Measurements from ENCODE around the gene SPA17. TPM values are rescaled to one million over a fixed set of nuclear protein-coding genes. Genes with fewer than 3 reads are reported as not detected.

Gene SPA17
- total and polyA plus RNA-seq, 2 of the 4 experiments (the other 2 are of a cell fraction), result 9.9 to 10.6 TPM

DNA sequence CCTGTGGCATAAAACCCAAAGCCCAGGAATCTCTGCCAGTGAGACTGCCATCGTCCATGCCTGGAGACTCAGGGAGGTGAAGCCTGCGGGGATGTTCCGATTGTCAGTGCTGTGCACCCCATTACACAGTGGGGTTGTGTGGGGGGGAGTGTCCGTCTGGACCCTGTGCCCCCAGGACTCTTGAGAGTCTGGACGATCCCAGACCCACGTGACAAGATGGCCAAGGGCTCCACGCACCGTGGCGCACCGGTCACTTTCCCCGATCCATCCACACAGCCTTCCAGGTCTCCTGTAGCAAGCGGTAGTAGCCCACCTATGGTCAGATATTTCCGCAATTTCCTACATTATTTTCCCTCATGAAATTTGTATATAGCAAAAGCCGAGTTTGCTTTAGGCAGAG, 45.1 kb downstream of the SPA17 start:
- H3K56ac ChIP-seq (ENCODE audit: extremely low read depth, insufficient read depth, low read length), result no peak overlapping the region
- H3K9me1 ChIP-seq (ENCODE audit: insufficient read depth, low read length), result no peaks in the 10 kb centered on the region
- peaks cover 3% of the 10 kb centered on the region for H3K4me1 ChIP-seq (ENCODE audit: control insufficient read depth, insufficient read depth, low read length)
- no peak for ATAC-seq (ENCODE audit: low read depth)
- no peaks in the 10 kb centered on the region for H3K36me3 ChIP-seq (ENCODE audit: control insufficient read depth, insufficient read depth, low read length)
- WGBS, 2 experiments (ENCODE audit: extremely low coverage in 2 of 2, insufficient read length in 1 of 2), result 0% methylated on average over 1 of the region's 14 CpGs; no CpG with 5 or more reads in 1 of the 2 experiments
- H2BK15ac ChIP-seq (ENCODE audit: low read depth, low read length), result no peak overlapping the region
- no peak overlapping the region for H2AK5ac ChIP-seq (ENCODE audit: low read depth, low read length)
- peak overlapping the region; percentile 61 for H2AFZ ChIP-seq (replicated peaks; ENCODE audit: low read length, poor library complexity)
- BruUV-seq (replicated peaks), result no TSS peak
- no peak overlapping the region for H2AK9ac ChIP-seq (replicated peaks; ENCODE audit: low read depth, low read length, poor library complexity)
- H4K8ac ChIP-seq (ENCODE audit: low read depth in 2 of 2, low read length in 2 of 2), result no peak overlapping the region
- H3K27me3 ChIP-seq (ENCODE audit: control insufficient read depth, insufficient read depth, low read length), result peaks cover 35% of the 10 kb centered on the region
- no peak overlapping the region for H3K4me3 ChIP-seq (ENCODE audit: insufficient read depth, low read depth, low read length)
- H3K23ac ChIP-seq (ENCODE audit: low read depth, low read length), result no peak overlapping the region
- no peak overlapping the region for H2BK5ac ChIP-seq (ENCODE audit: low read depth, low read length, poor library complexity, severe bottlenecking)
- H2BK120ac ChIP-seq (ENCODE audit: low read depth, low read length), result no peak overlapping the region
- no peak for DNase-seq
- no peak overlapping the region for H3K18ac ChIP-seq (ENCODE audit: low read depth, low read length)
- H4K20me1 ChIP-seq (ENCODE audit: insufficient read depth, low read length), result no peaks in the 10 kb centered on the region
- no peak overlapping the region for H3K14ac ChIP-seq (replicated peaks; ENCODE audit: low read depth, low read length)
- H2BK20ac ChIP-seq (ENCODE audit: low read depth, low read length), result no peak overlapping the region
- no peak overlapping the region for H3K9ac ChIP-seq (ENCODE audit: low read depth, low read length)
- H3K4me2 ChIP-seq (ENCODE audit: low read depth, low read length), result peak overlapping the region; percentile 33; the same call in 1 of the 2 replicates
- CTCF ChIA-PET, result no interaction called here
- H4K91ac ChIP-seq (ENCODE audit: insufficient read depth, low read depth, low read length), result no peak overlapping the region
- POLR2A ChIA-PET (ENCODE audit: unreplicated experiment), result no interaction called here
- TF ChIP-seq, protein P1, sequence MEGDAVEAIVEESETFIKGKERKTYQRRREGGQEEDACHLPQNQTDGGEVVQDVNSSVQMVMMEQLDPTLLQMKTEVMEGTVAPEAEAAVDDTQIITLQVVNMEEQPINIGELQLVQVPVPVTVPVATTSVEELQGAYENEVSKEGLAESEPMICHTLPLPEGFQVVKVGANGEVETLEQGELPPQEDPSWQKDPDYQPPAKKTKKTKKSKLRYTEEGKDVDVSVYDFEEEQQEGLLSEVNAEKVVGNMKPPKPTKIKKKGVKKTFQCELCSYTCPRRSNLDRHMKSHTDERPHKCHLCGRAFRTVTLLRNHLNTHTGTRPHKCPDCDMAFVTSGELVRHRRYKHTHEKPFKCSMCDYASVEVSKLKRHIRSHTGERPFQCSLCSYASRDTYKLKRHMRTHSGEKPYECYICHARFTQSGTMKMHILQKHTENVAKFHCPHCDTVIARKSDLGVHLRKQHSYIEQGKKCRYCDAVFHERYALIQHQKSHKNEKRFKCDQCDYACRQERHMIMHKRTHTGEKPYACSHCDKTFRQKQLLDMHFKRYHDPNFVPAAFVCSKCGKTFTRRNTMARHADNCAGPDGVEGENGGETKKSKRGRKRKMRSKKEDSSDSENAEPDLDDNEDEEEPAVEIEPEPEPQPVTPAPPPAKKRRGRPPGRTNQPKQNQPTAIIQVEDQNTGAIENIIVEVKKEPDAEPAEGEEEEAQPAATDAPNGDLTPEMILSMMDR (conservative IDR thresholded peaks at IDR 0.05; ENCODE audit: low read depth, low read length), result no peak
- TF ChIP-seq MAZ (IDR thresholded peaks at IDR 0.05; ENCODE audit: borderline replicate concordance, low read depth, low read length) (no peak), BHLHE40 (IDR thresholded peaks at IDR 0.05; ENCODE audit: low read depth, low read length) (no peak), POLR2A (IDR thresholded peaks at IDR 0.05; ENCODE audit: low read depth, low read length) (no peak), RAD21 (IDR thresholded peaks at IDR 0.05; ENCODE audit: low read length) (no peak), RFX5 (IDR thresholded peaks at IDR 0.05; ENCODE audit: low read depth, low read length) (no peak), CHD1 (IDR thresholded peaks at IDR 0.05; ENCODE audit: low read depth, low read length) (no peak), NFE2L2 (IDR thresholded peaks at IDR 0.05; ENCODE audit: low read depth, low read length) (no peak)
- TF ChIP-seq, protein P2, sequence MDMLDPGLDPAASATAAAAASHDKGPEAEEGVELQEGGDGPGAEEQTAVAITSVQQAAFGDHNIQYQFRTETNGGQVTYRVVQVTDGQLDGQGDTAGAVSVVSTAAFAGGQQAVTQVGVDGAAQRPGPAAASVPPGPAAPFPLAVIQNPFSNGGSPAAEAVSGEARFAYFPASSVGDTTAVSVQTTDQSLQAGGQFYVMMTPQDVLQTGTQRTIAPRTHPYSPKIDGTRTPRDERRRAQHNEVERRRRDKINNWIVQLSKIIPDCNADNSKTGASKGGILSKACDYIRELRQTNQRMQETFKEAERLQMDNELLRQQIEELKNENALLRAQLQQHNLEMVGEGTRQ (IDR thresholded peaks at IDR 0.05; ENCODE audit: low read depth, low read length), result no peak
- no peak overlapping the region for H3K4ac ChIP-seq (ENCODE audit: low read depth, low read length)
- dilution Hi-C loops (cut with HindIII; ENCODE audit: low sequenced_read_pairs, unreplicated experiment), result no loop called here
- no peak overlapping the region for H4K5ac ChIP-seq (ENCODE audit: low read depth, low read length)
- intact Hi-C loops (cut with micrococcal nuclease), result loop anchor here (5.0 kb wide), 1 partner anchor 42 kb away; no protein-coding TSS in a partner anchor
- no peaks in the 10 kb centered on the region for H3K79me1 ChIP-seq (ENCODE audit: low read depth in 1 of 2, low read length in 2 of 2)
- in situ Hi-C loops (cut with MboI; ENCODE audit: low sequenced_read_pairs), result no loop called here
- H3K9me3 ChIP-seq (ENCODE audit: control insufficient read depth, insufficient read depth, low read length), result no peaks in the 10 kb centered on the region
- H3K27ac ChIP-seq (ENCODE audit: insufficient read depth, low read length), result no peak overlapping the region
